Endothelial cell of umbilical vein (primary cell): Measurements from ENCODE around the gene JPH3. TPM values are rescaled to one million over a fixed set of nuclear protein-coding genes. Genes with fewer than 3 reads are reported as not detected.

ENCODE experiments used
- BruUV-seq: library from RNA; stranded (reverse); fragments of 400-500 nt; replicated peaks from 2 replicates; lab custom pipeline; 2021; lab: Mats Ljungman, UMichigan
- CTCF ChIA-PET: fragments of 300-600, 350-600 bp; sonication (Branson Sonifier 250); formaldehyde crosslinking; loops from one replicate; lab custom pipeline; 2021; ENCODE audit warnings: antibody characterized with exemption, inconsistent platforms; lab: Charles Lee
- POLR2A ChIA-PET: fragments of 300-600, 350-600 bp; sonication (Branson Sonifier 250); formaldehyde crosslinking; loops from one replicate; lab custom pipeline; 2021; ENCODE audit warnings: antibody characterized with exemption, inconsistent platforms; lab: Charles Lee
- DNase-seq: peaks from one replicate; pipeline ENCODE4 v3.0.0-alpha.2; 2011; ENCODE audit warnings: low read depth, low spot score
- FAIRE-seq: peaks from 2 replicates; lab custom pipeline; 2011; peaks lifted over from hg19 to GRCh38; lab: Jason Lieb, UNC
- H2AFZ ChIP-seq: 2 replicates; pipeline ENCODE4 v1.6.0; 2012; ENCODE audit warnings: low read depth, low read length, control low read depth, inconsistent platforms
- H3K27ac ChIP-seq: 2 replicates; pipeline ENCODE4 v1.5.1; 2011; ENCODE audit warnings: low read depth, mild to moderate bottlenecking, control low read depth, low read length, moderate library complexity; ENCODE audit not compliant: insufficient read depth
- H3K27me3 ChIP-seq, 2 experiments: 2 replicates each; pipeline versions ENCODE4 v1.6.0 to v1.6.1; 2011; ENCODE audit warnings: low read length in 2 of 2, mixed read lengths in 1 of 2; ENCODE audit not compliant: control insufficient read depth in 2 of 2, insufficient read depth in 2 of 2
- H3K36me3 ChIP-seq, 2 experiments: 2 replicates in 1 of 2; 3 replicates in 1 of 2; pipeline ENCODE4 v1.5.1; 2011; ENCODE audit warnings: low read length in 2 of 2, mild to moderate bottlenecking in 1 of 2, moderate library complexity in 1 of 2; ENCODE audit not compliant: control insufficient read depth in 2 of 2, insufficient read depth in 2 of 2; ENCODE audit errors: extremely low read depth in 1 of 2
- H3K4me1 ChIP-seq: 3 replicates; pipeline ENCODE4 v1.5.1; 2011; ENCODE audit warnings: mild to moderate bottlenecking, low read length; ENCODE audit not compliant: control insufficient read depth, insufficient read depth; ENCODE audit errors: extremely low read depth
- H3K4me2 ChIP-seq: 2 replicates; pipeline ENCODE4 v1.6.1; 2011; ENCODE audit warnings: low read length, control low read depth, mixed read lengths; ENCODE audit not compliant: insufficient read depth
- H3K4me3 ChIP-seq, 3 experiments: fragments of 200-600 bp in 1 of 3; sonication (generic), shearing (Covaris generic) in 1 of 3; replicated peaks in 1 of 3; 2 replicates each; pipeline ENCODE4 v1.5.1; 2011 to 2016; ENCODE audit warnings: control low read depth in 3 of 3, low read length in 3 of 3, mild to moderate bottlenecking in 2 of 3, inconsistent platforms in 1 of 3, low read depth in 1 of 3, moderate library complexity in 1 of 3; ENCODE audit not compliant: insufficient read depth in 1 of 3
- H3K79me2 ChIP-seq: 2 replicates; pipeline ENCODE4 v1.6.0; 2012; ENCODE audit warnings: low read length, inconsistent platforms; ENCODE audit not compliant: control insufficient read depth, insufficient read depth
- H3K9ac ChIP-seq: replicated peaks from 2 replicates; pipeline ENCODE3; 2011; ENCODE audit warnings: low read length, control low read depth; ENCODE audit not compliant: insufficient read depth; ENCODE audit errors: extremely low read depth
- H3K9me1 ChIP-seq: replicated peaks from 3 replicates; pipeline ENCODE4 v1.6.0; 2011; ENCODE audit warnings: mild to moderate bottlenecking, low read length; ENCODE audit not compliant: control insufficient read depth, insufficient read depth; ENCODE audit errors: extremely low read depth
- H3K9me3 ChIP-seq: replicated peaks from 2 replicates; pipeline ENCODE4 v1.5.1; 2012; ENCODE audit warnings: low read length, inconsistent platforms; ENCODE audit not compliant: control insufficient read depth, insufficient read depth
- H4K20me1 ChIP-seq: replicated peaks from 2 replicates; pipeline ENCODE3; 2011; ENCODE audit warnings: mild to moderate bottlenecking, low read length; ENCODE audit not compliant: control insufficient read depth, insufficient read depth; ENCODE audit errors: extremely low read depth
- CTCF ChIP-seq, 2 donors: IDR thresholded peaks; 1 replicate in 1 of 2; 2 replicates in 1 of 2; pipeline ENCODE4 v1.5.1; 2011; ENCODE audit warnings: low read length in 2 of 2, mild to moderate bottlenecking in 2 of 2, moderate library complexity in 2 of 2, control low read depth in 1 of 2, inconsistent platforms in 1 of 2, low read depth in 1 of 2; ENCODE audit not compliant: insufficient read depth in 1 of 2; ENCODE audit errors: extremely low read depth in 1 of 2
- EZH2 ChIP-seq: IDR thresholded peaks from 2 replicates; pipeline ENCODE4 v1.6.1; 2012; ENCODE audit warnings: borderline replicate concordance, low read depth, mild to moderate bottlenecking, moderate library complexity, low read length, inconsistent platforms; ENCODE audit not compliant: severe bottlenecking
- FOS ChIP-seq: IDR thresholded peaks from 2 replicates; pipeline ENCODE4 v1.6.1; 2011; ENCODE audit warnings: mild to moderate bottlenecking, low read length, moderate library complexity, borderline replicate concordance; ENCODE audit not compliant: insufficient read depth
- GATA2 ChIP-seq: IDR thresholded peaks from 2 replicates; pipeline ENCODE4 v1.7.0; 2011; ENCODE audit warnings: low read depth, mild to moderate bottlenecking, moderate library complexity, mixed read lengths, low read length; ENCODE audit not compliant: insufficient read length, insufficient read depth
- JUN ChIP-seq: IDR thresholded peaks from 2 replicates; pipeline ENCODE4 v1.6.1; 2011; ENCODE audit warnings: borderline replicate concordance, low read depth; ENCODE audit not compliant: insufficient read length, insufficient read depth
- MYC ChIP-seq: IDR thresholded peaks from one replicate; pipeline ENCODE4 v1.6.1; 2011; ENCODE audit warnings: mild to moderate bottlenecking, low read depth, low read length
- POLR2A ChIP-seq: IDR thresholded peaks from 2 replicates; pipeline ENCODE4 v1.6.1; 2012; ENCODE audit warnings: low read depth, mild to moderate bottlenecking, control low read depth, low read length
- dilution Hi-C: fragments of 300-500 bp; cut with MboI; formaldehyde crosslinking; loops from one replicate; pipeline ENCODE4 v1.15.0; 2019; ENCODE audit warnings: low sequenced_read_pairs; ENCODE audit not compliant: extremely low pct_ligation_motif_present
- intact Hi-C: fragments of 100-400 bp; cut with micrococcal nuclease; formaldehyde crosslinking; loops from one replicate; pipeline ENCODE4 v1.10.0; 2022
- polyA plus RNA-seq, 4 experiments: library from polyadenylated mRNA; depleted of rRNA in 3 of 4; stranded (reverse) in 3 of 4; unstranded in 1 of 4; fragments of >200 nt; gene quantifications; 2 replicates each; pipeline versions ENCODE4 v1.2.1 to v1.2.3, GENCODE V29; 2011 to 2012; ENCODE audit warnings: missing spikeins in 1 of 4
- total RNA-seq: library from RNA; stranded (reverse); gene quantifications from 2 replicates; pipeline ENCODE4 v1.2.3, GENCODE V29; 2021
- TF ChIP-seq, protein P1 (sequence below): IDR thresholded peaks from 2 replicates; pipeline ENCODE4 v1.6.1; 2011; ENCODE audit not compliant: insufficient read depth, insufficient read length

The JPH3 gene
- total and polyA plus RNA-seq, 2 donors (not counting 3 experiments of a cell fraction or from before 2014, with no cell fraction given): 0.22 to 0.30 TPM

DNA sequence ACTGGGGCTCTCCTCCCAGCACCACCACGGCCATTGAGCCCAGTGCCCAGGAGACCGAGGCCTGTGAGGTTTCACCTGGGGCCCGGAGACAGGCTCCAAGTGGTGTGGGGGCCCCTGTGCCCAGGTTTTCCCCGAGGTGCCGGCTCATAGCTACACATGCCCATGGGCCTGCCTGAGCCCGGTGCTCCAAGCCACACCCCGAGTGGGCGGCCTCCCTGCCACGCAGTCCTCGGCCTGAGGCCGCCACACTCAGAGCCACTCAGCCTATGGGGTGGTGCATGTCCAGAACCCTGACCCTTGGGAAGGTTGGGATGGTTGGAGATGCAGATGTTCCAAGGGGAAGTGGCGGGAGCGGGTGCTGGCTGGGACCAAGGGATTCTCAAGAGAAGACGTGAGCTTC lies 24.1 kb downstream of the JPH3 start:
- no peak overlapping the region for H3K4me2 ChIP-seq
- FAIRE-seq (no peak), DNase-seq (no peak)
- no peak overlapping the region for H3K9ac ChIP-seq
- dilution Hi-C loops: no loop called here
- peaks cover 0 to 2% of the 10 kb centered on the region in 2 experiments for H3K27me3 ChIP-seq
- ChIA-PET CTCF (interaction anchor here (1.4 to 4.4 kb wide), 2 partner anchors 9 to 55 kb away, joined by 3 to 25 read pairs; no protein-coding TSS in a partner anchor), POLR2A (no interaction called here)
- no peaks in the 10 kb centered on the region for H3K9me1 ChIP-seq
- H2AFZ ChIP-seq: no peak overlapping the region
- H3K79me2 ChIP-seq: no peaks in the 10 kb centered on the region
- no peaks in the 10 kb centered on the region for H3K36me3 ChIP-seq
- no TSS peak for BruUV-seq
- H3K9me3 ChIP-seq: no peaks in the 10 kb centered on the region
- H3K27ac ChIP-seq: no peak overlapping the region
- H4K20me1 ChIP-seq: no peaks in the 10 kb centered on the region
- H3K4me3 ChIP-seq: no peak overlapping the region
- intact Hi-C loops: no loop called here
- H3K4me1 ChIP-seq: no peaks in the 10 kb centered on the region
- TF ChIP-seq GATA2 (no peak), MYC (no peak)

DNA sequence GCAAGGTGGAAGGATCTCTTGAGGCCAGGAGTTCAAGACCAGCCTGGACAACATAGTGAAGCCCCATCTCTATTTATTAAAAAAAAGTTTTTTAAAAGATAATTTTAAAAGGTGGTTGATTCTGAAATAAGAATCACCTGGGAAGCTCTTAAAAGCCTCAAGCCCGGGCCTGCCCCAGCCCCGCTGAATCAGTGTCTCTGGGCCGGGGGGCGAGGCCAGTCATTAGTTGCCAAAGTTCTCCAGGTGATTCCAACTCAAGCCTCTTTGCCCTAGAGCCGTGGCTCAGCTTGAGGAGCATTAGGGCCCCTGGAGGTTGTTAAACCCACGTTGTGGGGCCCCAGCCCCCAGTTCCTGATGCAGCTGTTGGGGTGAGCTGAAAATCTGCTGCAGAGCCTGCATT lies 24.6 kb downstream of the JPH3 start:
- no peaks in the 10 kb centered on the region for H3K9me1 ChIP-seq
- H2AFZ ChIP-seq: no peak overlapping the region
- ChIA-PET POLR2A (no interaction called here), CTCF (interaction anchor here (1.4 to 4.4 kb wide), 2 partner anchors 9 to 56 kb away, joined by 3 to 25 read pairs; no protein-coding TSS in a partner anchor)
- no TSS peak for BruUV-seq
- no peaks in the 10 kb centered on the region for H4K20me1 ChIP-seq
- H3K4me3 ChIP-seq: no peak overlapping the region
- H3K9me3 ChIP-seq: no peaks in the 10 kb centered on the region
- no peaks in the 10 kb centered on the region for H3K79me2 ChIP-seq
- no peak overlapping the region for H3K27ac ChIP-seq
- no peak for FAIRE-seq
- intact Hi-C loops (no loop called here), dilution Hi-C loops (no loop called here)
- no peak for DNase-seq
- H3K4me1 ChIP-seq: no peaks in the 10 kb centered on the region
- no peak overlapping the region for H3K4me2 ChIP-seq
- peaks cover 0 to 2% of the 10 kb centered on the region in 2 experiments for H3K27me3 ChIP-seq
- TF ChIP-seq POLR2A (no peak), MYC (no peak), JUN (no peak), FOS (no peak), EZH2 (no peak), CTCF (IDR thresholded peaks at IDR 0.05; ENCODE audit: extremely low read depth in 1 of 2, insufficient read depth in 1 of 2, low read depth in 1 of 2, low read length in 2 of 2) (no peak)
- TF ChIP-seq, protein P1, sequence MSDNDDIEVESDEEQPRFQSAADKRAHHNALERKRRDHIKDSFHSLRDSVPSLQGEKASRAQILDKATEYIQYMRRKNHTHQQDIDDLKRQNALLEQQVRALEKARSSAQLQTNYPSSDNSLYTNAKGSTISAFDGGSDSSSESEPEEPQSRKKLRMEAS: no peak
- no peaks in the 10 kb centered on the region for H3K36me3 ChIP-seq
- no peak overlapping the region for H3K9ac ChIP-seq
